GM18526 (cell line): Measurements from ENCODE around the gene LINC01488.

Experiments
- POLR2A ChIP-seq: IDR thresholded peaks from 3 replicates; pipeline ENCODE4 v1.6.1; 2011; ENCODE audit not compliant: insufficient read length; ENCODE audit errors: extremely low read depth

LINC01488 gene

DNA sequence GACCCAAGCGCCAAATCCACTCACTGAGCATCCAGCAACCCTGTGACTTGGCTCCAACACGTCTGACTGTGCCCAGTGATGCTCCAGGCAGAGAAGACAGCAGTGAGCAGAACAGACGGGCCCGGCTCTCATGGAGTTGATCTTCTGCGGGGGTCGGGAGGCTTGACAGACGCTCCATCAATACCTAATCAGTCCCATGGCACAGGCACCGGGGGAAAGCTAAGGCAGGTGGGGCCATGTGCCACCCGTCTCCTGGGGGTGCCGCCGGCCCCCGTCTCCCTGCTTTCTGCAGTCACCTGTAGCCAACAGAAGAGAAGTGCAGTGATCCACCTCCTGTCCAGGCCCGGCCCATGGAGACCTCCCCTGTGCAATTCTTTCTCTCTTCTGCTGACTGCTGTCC is 47.5 kb downstream of the LINC01488 start:
- TF ChIP-seq POLR2A = no peak

DNA sequence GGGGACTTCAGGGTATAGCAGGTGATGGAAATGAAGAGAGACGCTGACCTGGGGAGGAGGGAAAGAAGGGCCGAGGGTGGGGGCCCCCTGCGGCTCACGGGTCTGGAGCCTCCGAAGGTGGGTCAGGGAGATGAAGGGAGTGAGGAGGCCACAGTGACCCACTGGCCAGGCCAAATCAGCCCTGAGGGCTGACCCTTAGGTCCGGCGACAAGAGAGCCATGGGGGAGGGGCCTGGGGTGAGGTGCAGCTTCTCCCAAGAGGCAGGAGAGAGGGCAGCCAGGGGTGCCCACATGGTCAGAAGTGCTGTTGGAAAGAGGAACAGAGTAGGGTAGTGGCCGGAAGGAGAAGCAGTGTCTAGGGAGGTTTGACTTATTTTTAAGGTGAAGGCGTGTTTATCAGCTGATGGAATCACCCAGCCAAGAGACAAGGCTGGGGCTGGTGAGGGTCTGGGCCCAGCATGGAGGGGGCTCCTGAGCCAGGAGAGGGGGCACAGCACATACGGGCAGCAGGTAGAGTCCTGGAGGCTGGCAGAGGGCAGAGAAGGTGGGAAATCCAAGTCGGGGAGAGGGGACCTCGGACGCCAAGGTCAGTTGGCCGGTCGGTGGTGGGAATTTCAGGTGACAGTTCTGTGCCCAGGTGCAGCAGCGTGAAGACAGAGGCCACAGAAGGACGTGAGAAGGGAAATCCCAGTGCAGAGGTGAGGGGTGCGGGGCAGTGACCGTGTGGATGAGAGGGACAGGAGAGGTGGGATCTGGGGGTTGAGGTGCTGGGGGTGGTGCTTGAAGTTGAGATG is 49.0 kb downstream of the LINC01488 start:
- no peak for TF ChIP-seq POLR2A

DNA sequence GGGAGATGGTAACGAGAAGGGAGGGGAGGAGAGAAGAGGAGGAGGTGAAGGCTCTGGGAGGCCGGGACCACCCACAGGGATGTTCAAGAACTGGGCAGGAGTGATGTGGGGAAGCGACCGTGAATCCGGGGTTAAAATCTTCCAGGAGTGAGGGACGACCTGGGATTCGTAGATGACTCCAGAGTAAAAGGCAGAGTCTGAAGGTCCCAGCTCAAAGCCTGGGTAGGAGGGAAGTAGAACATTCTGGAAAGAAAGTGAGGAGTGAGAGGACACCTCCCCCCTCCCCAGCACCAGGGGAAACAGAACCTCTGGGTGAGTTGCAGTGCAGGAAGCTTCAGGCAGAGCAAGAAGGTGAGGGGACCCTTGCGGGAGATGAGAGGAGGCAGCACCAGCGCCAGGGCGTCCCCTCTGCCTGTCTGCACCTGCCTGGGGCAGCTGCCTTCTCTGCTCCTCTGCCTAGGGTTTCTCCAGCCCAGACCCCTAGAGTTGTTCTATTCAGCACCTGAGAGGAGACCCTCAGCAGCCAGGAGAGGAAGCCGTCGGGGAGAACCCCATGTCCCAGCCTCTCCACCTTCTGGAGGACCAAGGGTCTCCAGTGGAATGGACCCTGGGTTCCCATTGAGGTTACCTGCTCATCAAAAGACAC is 49.7 kb downstream of the LINC01488 start:
- no peak for TF ChIP-seq POLR2A

DNA sequence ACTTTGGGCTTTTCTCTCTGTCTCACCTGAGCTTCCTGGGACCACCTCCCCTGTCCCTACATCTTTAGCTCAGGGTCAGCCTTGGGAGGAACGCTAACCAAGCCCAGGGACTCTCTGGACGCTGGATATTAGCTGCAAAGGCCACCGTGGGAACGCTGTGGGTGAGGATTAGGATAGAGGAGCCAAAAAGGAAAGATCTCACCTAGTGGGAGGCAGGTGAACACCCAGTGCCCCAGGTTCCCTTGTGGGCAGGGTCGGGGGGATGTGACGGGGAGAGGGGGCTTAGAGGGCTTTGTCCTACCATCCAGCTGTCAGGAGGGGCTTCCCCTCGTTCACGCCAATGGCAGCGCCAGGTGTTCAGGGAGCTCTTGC is 50.2 kb downstream of the LINC01488 start:
- TF ChIP-seq POLR2A = no peak

DNA sequence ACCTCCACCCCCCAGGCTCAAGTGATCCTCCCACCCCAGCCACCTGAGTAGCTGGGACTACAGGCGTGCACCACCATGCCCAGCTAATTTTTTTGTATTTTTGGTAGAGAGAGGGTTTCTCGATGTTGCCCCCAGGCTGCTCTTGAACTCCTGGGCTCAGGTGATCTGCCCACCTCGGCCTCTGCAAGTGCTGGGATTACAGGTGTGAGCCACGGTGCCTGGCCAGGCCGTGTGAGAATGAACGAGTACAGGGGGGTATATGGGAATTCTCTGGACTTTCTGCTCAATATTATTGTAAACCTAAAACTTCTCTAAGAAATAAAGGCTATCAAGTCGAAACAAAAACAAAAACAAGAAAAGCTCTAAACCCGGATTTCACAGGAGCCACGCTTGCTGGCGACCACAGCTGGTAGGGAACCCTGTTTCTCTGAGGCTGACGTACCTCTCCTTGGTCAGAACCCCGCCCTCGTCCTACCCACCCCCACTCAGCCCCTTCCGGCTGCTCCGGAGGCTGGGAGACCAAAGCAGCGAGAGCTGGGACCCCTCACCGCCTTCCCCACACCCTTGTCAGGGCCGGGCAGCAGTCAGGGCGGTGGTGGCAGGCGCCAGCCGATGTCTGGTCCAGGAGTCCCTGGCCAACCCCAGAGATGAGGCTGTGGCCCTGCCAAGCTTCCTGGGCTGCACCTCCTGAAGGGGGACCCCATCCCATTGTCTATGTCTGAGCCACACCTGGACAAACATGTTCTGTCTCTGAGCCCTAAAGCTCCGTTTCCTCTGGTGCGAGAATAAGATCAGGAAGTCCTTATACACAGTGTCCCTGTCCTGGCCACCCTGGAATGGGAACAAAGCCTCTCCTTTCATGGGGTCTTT is 52.1 kb downstream of the LINC01488 start:
- no peak for TF ChIP-seq POLR2A

DNA sequence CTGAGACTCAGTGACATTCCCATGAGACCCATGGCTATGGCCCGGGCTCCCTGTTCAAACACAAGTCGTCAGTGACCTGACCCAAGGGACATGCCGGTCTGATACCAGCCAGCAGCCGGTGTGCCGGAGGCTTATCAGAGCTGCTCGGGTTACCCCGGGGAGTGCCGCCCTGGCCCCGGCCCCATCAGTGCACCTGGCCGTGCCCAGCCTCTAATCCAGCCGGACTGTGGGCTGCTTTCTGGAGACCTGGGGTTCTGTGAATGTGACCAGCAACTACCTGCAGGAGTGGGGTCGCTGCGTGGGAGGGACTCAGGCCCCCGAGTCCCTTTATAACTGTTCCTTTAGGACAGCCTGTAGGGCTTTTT is 52.7 kb downstream of the LINC01488 start:
- TF ChIP-seq POLR2A = no peak

DNA sequence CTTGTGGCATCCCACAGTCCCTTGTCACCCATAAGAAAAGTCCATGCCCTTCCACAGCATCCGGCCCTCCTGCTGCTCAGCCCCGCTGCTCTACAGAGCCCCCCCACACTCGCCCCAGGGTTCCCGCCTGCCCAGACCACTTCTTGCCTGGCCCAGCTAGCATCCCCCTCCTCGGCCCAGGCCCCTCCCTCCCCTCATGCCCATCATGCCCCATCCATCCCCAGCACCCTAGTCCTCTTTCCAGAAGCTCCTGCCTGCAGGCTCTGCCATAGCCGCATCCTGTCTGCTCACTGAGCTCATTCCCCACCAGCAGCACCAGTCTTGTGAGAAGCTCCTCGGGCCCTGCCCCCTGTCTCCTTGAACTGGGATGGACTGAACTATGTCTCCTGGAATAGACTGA is 54.4 kb downstream of the LINC01488 start:
- no peak for TF ChIP-seq POLR2A

DNA sequence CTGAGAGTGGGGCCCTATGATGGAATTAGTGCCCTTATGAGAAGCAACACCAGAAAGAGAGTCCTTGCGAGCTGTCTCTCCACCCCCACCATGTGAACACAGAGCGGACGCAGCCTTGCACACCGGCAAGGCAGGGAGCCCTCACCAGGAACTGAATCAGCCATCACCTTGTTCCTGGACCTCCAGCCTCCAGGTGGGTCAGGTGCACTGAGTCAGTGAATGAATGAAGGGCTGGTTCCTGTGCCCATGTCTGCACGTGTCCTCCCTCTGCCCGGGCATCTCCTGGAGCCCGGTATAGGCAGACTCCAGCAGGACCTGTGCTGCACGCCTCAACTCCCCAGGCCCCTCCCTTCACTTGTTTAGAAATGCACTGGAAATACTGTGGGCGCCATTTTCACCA is 54.9 kb downstream of the LINC01488 start:
- no peak for TF ChIP-seq POLR2A

DNA sequence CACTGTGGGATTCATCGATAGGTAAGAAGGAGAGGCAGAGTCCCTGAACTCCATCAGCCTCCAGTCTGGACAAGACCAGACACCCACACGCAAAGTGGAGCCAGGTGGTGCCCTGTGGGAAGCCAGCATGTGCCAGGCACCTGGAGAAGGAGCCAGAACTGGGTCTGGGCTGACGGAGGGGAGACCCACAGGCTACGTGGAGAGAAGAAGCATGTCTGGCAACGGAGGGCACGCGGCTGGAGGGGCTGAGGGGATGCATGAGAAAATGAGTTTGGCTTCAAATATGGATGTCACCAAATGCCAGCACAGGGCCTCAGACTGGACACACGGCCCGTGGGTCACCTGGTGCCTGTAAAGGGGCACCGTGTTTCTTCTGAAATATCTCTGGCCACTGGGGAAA is 55.7 kb downstream of the LINC01488 start:
- TF ChIP-seq POLR2A = no peak

DNA sequence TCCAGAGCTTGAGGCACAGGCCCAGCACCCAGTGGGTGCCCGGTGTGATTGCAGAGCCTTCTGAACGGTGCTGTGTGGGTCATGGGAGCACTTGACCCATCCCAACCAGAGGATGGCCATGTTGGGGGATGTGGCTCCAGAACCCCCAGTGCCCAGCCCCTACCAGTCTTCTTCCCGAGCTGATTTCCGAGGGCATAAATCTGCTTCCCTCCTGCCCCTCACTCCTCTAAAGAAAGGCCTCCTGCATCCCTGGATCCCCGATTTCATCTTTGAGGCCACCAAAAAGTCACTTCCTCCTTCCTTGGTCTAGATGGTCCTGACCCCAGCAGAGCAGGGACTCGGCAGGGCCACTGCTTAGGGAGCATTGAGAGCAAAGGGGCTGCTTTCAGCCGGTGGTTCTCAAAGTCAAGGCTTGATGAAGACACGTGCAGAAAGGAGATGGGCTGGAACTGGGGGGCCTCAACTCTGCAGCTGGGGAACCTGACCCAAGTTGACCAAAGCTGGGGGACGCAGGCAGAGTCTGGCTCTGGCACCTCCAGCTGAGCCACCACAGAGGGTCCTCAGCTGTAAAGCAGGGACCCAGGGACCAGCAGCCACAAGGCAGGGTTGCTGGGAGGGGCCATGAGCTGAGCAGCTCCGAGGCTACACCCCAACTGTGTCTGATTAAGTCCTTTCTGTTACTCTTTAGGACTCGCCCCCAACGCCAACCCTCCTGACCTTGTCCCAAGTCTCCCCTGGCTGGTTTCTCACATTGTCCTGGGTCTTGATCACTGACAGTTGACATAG is 56.6 kb downstream of the LINC01488 start:
- TF ChIP-seq POLR2A = no peak

DNA sequence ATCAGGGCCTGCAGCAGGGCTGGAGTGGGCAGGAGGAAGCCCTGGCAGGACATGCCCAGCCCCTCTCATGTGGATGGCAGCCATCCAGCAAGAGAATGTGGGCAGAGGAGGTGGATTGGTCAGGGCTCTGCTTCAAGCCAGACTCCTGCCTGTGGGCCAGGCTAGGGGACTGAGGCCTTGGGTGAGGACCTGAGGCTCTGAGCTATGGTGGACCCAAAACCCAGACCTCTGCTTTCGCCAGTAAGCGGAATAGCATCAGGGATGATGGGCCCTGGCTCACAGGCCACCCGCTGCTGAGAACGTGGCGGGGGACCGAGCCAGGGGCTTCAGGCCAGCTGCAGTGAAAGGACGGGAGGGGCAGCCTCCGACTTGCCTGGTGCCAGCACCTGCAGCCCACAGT is 57.4 kb downstream of the LINC01488 start:
- TF ChIP-seq POLR2A = no peak

DNA sequence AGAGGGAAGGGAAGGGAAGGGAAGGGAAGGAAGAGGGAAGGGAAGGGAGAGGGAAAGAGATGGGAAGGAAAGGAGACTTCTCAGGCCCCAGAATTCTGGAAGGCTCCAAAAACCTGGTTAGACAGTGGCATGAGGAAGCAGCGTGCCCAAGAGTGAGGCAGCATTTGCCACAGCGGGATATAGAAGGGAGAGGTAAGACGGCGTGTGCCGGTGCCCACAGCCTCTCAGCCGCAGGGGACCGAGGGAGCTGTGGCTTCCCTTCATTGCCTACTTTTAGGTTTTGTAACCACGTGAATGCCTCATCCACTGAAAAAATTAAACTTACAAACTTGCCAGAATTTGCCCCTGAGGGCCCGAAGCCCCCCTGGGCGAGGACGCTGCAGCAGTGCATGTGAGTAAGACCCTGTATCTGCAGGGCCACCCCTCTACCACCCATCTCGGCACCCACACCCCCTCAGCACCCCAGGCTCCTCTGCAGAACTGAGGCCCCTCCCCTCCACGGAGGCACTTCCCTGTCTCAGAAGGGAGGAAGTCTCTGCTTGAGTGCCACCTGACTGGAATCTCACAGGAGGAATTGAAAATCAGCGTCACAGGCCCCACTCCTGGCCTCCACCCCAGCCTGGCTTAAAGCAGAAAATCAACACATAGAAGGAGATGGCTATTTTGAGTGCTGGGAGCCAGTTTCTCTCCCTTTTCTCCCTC is 58.1 kb downstream of the LINC01488 start:
- no peak for TF ChIP-seq POLR2A

DNA sequence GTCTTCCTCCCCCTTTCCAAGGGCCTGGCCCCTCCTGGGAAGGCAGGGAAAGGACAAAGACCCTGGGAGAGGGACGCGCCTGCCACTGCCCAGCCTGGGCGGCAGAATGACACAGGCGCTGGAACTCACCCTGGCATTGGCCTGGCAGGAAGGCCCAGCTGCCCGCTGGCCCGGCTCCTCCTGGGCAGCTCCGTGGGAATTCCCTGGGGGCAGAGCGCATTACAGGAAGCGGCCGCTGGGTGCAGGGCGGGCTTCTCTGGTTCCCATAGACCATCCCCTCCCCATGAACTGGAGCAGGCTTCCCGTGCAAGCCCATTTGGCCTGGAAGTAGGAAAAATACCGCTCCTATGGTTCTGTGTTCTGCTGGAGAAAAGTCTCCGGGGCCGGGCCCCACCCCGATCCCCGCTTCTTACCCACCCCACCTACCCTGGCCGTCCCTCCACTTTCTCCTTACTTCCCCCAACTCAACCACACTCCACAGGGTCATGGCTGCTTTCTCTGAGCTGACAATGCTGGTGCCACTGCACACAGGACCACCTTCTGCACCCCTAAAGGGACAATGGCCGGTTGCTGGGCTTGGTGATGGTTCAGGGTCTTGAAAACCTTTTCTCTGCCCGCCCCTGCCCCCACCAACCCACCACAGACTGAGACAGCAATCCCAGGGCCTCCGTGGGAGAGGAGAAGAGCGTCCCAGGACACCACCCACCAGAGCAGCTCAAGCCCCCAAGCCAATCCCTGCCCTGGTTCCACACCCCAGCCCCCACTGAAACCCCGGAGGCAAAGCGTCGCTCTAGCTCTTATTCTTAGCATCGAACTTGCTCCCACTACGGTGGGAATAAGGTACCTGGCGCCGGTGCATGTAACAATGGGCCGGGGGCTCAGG is 58.9 kb downstream of the LINC01488 start:
- no peak for TF ChIP-seq POLR2A

DNA sequence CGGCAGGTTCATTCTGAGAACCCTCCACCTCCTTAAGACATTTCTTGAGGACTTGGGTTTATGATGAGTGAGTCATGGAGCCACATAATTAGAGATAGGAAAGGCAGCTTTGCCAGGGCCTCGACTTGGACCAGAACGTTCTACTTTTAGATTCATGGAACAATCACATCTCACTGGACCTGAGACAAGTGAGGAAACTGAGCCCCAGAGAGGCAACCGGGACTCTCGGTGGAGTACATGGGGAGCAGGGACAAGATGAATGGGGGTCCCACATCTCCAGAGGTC is 59.5 kb downstream of the LINC01488 start:
- TF ChIP-seq POLR2A = no peak
